ENCODE data around the gene NDUFAF2.

Gene NDUFAF2

DNA sequence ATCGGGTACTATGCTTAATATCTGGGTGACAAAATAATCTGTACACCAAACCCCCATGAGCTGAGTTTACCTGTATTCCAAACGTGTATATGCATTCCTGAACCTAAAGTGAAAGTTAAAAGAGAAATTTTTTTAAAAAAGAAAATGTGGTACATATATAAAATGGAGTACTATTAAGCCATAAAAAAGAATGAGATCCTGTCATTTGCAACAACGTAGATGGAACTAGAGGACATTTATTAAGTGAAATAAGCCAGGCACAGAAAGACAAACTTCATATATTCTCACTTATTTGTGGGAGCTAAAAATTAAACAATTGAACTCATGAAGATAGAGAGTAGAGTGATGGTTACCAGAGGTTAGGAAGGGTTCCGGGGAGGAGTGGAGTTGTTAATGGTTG lies 44.8 kb downstream of the NDUFAF2 start:
- TF ChIP-seq, protein P1, sequence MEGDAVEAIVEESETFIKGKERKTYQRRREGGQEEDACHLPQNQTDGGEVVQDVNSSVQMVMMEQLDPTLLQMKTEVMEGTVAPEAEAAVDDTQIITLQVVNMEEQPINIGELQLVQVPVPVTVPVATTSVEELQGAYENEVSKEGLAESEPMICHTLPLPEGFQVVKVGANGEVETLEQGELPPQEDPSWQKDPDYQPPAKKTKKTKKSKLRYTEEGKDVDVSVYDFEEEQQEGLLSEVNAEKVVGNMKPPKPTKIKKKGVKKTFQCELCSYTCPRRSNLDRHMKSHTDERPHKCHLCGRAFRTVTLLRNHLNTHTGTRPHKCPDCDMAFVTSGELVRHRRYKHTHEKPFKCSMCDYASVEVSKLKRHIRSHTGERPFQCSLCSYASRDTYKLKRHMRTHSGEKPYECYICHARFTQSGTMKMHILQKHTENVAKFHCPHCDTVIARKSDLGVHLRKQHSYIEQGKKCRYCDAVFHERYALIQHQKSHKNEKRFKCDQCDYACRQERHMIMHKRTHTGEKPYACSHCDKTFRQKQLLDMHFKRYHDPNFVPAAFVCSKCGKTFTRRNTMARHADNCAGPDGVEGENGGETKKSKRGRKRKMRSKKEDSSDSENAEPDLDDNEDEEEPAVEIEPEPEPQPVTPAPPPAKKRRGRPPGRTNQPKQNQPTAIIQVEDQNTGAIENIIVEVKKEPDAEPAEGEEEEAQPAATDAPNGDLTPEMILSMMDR (IDR thresholded peaks at IDR 0.05; ENCODE audit: borderline replicate concordance, insufficient read depth, low read depth, low read length) = no peak
- no peak overlapping the region for H3K4me3 ChIP-seq (ENCODE audit: low read depth, low read length)

DNA sequence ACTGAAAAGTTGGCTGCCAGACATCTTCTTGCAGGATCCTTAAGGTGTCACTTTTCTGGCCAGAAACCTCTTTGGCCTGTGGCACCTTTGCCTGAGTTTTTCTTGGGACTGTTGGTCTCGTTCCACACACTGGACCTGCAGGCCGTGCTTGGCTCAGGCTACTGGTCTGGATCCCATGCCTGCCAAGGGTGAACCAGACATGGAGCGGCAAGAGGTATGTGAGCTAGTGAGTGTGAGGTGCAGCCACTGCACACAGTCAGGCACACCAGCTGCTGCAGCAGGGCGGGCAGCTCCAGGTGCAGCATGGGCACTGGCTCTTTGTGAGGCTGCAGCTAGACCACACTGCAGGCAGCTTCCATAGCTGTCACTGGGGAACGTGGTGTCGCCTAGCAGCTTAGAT lies 47.9 kb downstream of the NDUFAF2 start:
- TF ChIP-seq, protein P1 (IDR thresholded peaks at IDR 0.05; ENCODE audit: borderline replicate concordance, insufficient read depth, low read depth, low read length) = no peak
- no peak overlapping the region for H3K4me3 ChIP-seq (ENCODE audit: low read depth, low read length)

DNA sequence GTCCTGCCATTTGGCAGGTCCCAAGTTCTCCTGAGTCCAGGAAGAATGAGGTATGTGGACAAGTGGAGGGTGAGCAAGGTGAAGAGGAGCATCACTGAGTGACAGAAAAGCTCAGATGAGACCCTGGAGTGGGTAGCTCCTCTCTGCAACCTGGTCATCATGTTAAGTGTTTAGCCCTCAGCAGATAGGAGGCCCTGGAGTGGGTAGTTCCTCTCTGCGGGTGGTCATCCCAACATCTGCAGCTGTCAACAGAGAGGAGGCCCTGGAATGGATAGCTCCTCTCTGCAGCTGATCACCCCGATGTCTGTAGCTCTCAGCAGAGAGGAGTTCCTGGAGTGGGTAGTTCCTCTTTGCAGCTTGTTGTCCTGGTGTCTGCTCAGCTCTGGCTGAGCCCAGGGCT lies 48.4 kb downstream of the NDUFAF2 start:
- no peak overlapping the region for H3K4me3 ChIP-seq (ENCODE audit: low read depth, low read length)
- TF ChIP-seq, protein P1 (IDR thresholded peaks at IDR 0.05; ENCODE audit: borderline replicate concordance, insufficient read depth, low read depth, low read length) = no peak

DNA sequence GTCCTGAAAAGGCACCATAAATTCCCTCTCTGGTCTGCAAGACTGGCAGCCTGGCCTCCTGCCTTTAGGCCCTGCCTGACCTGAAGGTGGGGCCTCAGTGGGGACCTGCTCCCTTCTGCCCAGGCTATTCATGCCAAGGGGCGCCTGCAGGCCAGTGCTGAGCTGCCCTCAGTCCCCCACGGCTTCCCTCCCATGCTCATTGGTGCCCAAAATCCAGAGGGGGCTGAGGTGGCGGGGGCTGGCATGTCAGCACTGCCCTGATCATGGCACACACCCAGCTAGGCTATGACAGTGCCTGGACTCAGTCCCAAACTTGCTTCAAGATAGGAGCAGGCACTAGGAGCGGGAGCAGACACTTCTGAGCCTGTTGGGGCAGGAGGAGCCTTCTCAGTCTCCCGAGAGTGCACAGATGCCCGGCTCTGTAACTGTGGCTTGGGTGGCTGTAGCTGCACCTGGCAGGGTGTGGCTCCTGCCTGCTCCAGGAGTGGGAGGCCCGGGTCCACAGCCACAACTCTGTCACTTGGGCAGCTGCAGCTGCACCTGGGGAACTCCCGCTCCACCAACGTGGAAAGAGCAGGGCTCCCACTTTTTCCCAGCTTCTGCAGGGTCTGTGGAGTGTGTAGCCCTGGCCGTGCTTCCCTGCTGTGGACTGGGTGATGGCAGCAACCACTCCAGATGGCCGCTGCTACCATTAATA lies 49.0 kb downstream of the NDUFAF2 start:
- TF ChIP-seq, protein P1 (IDR thresholded peaks at IDR 0.05; ENCODE audit: borderline replicate concordance, insufficient read depth, low read depth, low read length) = no peak
- no peak overlapping the region for H3K4me3 ChIP-seq (ENCODE audit: low read depth, low read length)

DNA sequence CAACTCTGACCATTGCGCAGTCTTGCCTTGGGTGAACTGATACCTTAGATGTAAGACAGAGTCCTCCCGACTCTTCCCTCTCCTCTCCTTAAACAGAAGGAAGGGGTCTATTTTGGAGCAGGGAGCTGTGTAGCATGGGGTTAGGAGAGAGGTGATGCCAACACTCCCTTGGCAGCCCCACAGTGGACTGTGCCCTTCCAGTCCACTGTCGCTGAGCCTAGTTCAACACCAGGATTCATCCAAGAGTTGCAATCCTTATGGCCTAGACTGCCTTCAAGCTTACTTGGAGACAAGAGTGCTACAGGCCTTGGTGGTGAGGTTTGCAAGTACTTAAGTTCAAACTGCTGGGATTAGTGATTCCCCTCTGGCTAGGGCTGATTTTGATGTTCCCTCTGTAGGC lies 51.4 kb downstream of the NDUFAF2 start:
- TF ChIP-seq, protein P1 (IDR thresholded peaks at IDR 0.05; ENCODE audit: borderline replicate concordance, insufficient read depth, low read depth, low read length) = no peak
- no peak overlapping the region for H3K4me3 ChIP-seq (ENCODE audit: low read depth, low read length)

DNA sequence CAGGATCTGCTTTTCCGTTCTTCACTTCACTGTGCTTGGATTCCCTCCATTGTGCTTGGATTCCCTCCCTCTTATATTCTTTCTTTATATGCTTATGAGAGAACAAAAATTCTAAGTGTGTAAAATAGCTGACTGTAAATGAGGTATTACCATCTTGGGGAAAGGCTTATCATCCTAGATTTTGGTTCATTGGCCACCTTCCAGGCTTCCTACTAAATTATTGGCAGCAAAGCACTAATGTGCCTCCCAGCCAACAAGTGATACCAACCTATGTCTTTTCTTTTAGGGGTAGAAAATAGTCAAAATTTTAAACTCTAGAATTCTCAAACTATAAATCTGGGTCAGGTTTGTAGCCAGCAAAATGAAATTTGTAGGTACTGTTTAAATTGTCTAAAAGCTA lies 52.7 kb downstream of the NDUFAF2 start:
- TF ChIP-seq, protein P1 (IDR thresholded peaks at IDR 0.05; ENCODE audit: borderline replicate concordance, insufficient read depth, low read depth, low read length) = no peak
- H3K4me3 ChIP-seq (ENCODE audit: low read depth, low read length) = no peak overlapping the region

DNA sequence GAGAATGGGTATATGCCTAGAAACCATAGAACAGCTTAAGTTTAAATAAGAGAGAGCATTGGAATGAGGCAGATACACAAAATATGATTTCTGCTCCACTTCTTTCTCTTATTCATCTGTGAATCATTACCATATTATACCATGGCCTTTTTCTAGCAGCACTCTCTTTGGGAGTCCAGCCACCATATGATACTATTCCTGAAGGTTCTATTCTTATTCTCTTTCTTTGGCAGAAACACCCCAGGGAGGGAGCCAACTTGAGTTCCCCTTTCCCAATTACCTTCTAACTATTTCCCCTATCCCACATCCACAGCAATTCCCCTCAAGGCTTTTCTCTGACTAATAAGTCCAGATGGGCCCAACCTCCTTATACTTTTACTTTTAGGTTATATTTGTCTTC lies 55.9 kb downstream of the NDUFAF2 start:
- H3K4me3 ChIP-seq (ENCODE audit: low read depth, low read length) = no peak overlapping the region
- TF ChIP-seq, protein P1 (IDR thresholded peaks at IDR 0.05; ENCODE audit: borderline replicate concordance, insufficient read depth, low read depth, low read length) = no peak

Data from GM12875 (cell line).